Neural crest cell (in vitro differentiated cells): ENCODE measurements around the gene PRPF39. TPM values are rescaled to one million over a fixed set of nuclear protein-coding genes. Genes with fewer than 3 reads are reported as not detected.

ENCODE experiments used
- DNase-seq: peaks from one replicate; pipeline ENCODE4 v3.0.0; 2021; ENCODE audit warnings: low read depth, mixed read lengths, low spot score
- H3K27ac Mint-ChIP-seq: one replicate; pipeline ENCODE4 v1.8.0; 2021; ENCODE audit warnings: mild to moderate bottlenecking, mixed read lengths; ENCODE audit not compliant: unreplicated experiment
- H3K27me3 Mint-ChIP-seq: 2 replicates; pipeline ENCODE4 v1.8.0; 2021; ENCODE audit warnings: low read depth, mild to moderate bottlenecking, mixed read lengths
- H3K36me3 Mint-ChIP-seq: 2 replicates; pipeline ENCODE4 v1.8.0; 2021; ENCODE audit warnings: low read depth, mild to moderate bottlenecking, mixed read lengths
- H3K4me1 Mint-ChIP-seq: 2 replicates; pipeline ENCODE4 v1.8.0; 2021; ENCODE audit warnings: mixed read lengths
- H3K4me3 Mint-ChIP-seq: one replicate; pipeline ENCODE4 v1.8.0; 2021; ENCODE audit warnings: mild to moderate bottlenecking, mixed read lengths
- H3K9me3 Mint-ChIP-seq: 2 replicates; pipeline ENCODE4 v1.8.0; 2021; ENCODE audit warnings: mixed read lengths
- CTCF ChIP-seq: fragments of 200-600 bp; sonication (generic); conservative IDR thresholded peaks from 2 replicates; pipeline ENCODE4 v1.5.0; 2021; ENCODE audit warnings: antibody characterized with exemption, mild to moderate bottlenecking
- total RNA-seq: library from RNA; stranded (reverse); gene quantifications from 2 replicates; pipeline ENCODE4 v1.2.1, GENCODE V29; 2021

Gene PRPF39
- total RNA-seq, 1 donor from 2014 or later: 65.3 TPM

DNA sequence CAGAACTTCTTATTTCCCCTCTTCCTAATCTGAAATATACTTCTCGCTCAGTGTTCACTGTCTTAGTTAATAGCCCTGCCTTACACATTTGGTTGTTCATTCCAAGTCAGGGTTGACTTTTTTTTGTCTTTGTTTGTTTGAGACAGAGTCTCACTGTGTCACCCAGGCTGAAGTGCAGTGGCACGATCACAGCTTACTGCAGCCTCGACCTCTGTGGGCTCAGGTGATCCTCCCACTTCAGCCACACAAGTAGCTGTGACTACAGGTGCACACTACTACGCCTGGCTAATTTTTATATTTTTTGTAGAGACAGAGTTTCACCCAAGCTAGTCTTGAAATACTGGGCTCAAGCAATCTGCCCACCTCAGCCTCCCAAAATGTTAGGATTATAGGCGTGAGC lies 42.3 kb upstream of the PRPF39 start:
- H3K9me3 Mint-ChIP-seq: peaks cover 3% of the 10 kb centered on the region
- H3K4me1 Mint-ChIP-seq: no peaks in the 10 kb centered on the region
- H3K27ac Mint-ChIP-seq: no peak overlapping the region
- no peaks in the 10 kb centered on the region for H3K27me3 Mint-ChIP-seq
- no peak for DNase-seq
- peaks cover 32% of the 10 kb centered on the region for H3K36me3 Mint-ChIP-seq
- H3K4me3 Mint-ChIP-seq: no peak overlapping the region
- no peak for TF ChIP-seq CTCF

GRCh38 chr14:45044638-45045037 lies 39.3 kb upstream of the PRPF39 start:
- Mint-ChIP-seq H3K27ac (no peak overlapping the region), H3K36me3 (peaks cover 12% of the 10 kb centered on the region), H3K4me3 (no peak overlapping the region), H3K9me3 (no peaks in the 10 kb centered on the region), H3K4me1 (no peaks in the 10 kb centered on the region), H3K27me3 (no peaks in the 10 kb centered on the region)
- DNase-seq: no peak
- no peak for TF ChIP-seq CTCF

GRCh38 chr14:45048385-45048784 lies 35.5 kb upstream of the PRPF39 start:
- H3K4me3 Mint-ChIP-seq: no peak overlapping the region
- no peak for DNase-seq
- H3K9me3 Mint-ChIP-seq: no peaks in the 10 kb centered on the region
- peaks cover 1% of the 10 kb centered on the region for H3K36me3 Mint-ChIP-seq
- H3K4me1 Mint-ChIP-seq: no peaks in the 10 kb centered on the region
- TF ChIP-seq CTCF: no peak
- H3K27ac Mint-ChIP-seq: no peak overlapping the region
- no peaks in the 10 kb centered on the region for H3K27me3 Mint-ChIP-seq

GRCh38 chr14:45051180-45051579 lies 32.7 kb upstream of the PRPF39 start:
- H3K27me3 Mint-ChIP-seq: no peaks in the 10 kb centered on the region
- no peak for DNase-seq
- peaks cover 2% of the 10 kb centered on the region for H3K9me3 Mint-ChIP-seq
- peaks cover 10% of the 10 kb centered on the region for H3K36me3 Mint-ChIP-seq
- no peak for TF ChIP-seq CTCF
- H3K27ac Mint-ChIP-seq: no peak overlapping the region
- no peaks in the 10 kb centered on the region for H3K4me1 Mint-ChIP-seq
- no peak overlapping the region for H3K4me3 Mint-ChIP-seq

GRCh38 chr14:45051896-45052295 lies 32.0 kb upstream of the PRPF39 start:
- H3K36me3 Mint-ChIP-seq: peaks cover 16% of the 10 kb centered on the region
- no peak for TF ChIP-seq CTCF
- H3K27me3 Mint-ChIP-seq: no peaks in the 10 kb centered on the region
- no peak for DNase-seq
- H3K4me1 Mint-ChIP-seq: no peaks in the 10 kb centered on the region
- no peak overlapping the region for H3K4me3 Mint-ChIP-seq
- no peak overlapping the region for H3K27ac Mint-ChIP-seq
- H3K9me3 Mint-ChIP-seq: peaks cover 6% of the 10 kb centered on the region

- Mint-ChIP-seq H3K4me1 (no peaks in the 10 kb centered on the region), H3K27me3 (no peaks in the 10 kb centered on the region), H3K9me3 (peaks cover 10% of the 10 kb centered on the region), H3K27ac (no peak overlapping the region), H3K36me3 (peaks cover 29% of the 10 kb centered on the region), H3K4me3 (no peak overlapping the region)
- DNase-seq: no peak
- no peak for TF ChIP-seq CTCF
Observed at GRCh38 chr14:45057349-45057748, 26.6 kb upstream of the PRPF39 start.
